GM12864 (cell line): ENCODE data around the gene CDH13.

Experiments used
- DNase-seq: peaks from one replicate; pipeline ENCODE4 v3.0.0-alpha.2; 2011; ENCODE audit warnings: low read depth
- H3K4me3 ChIP-seq: 2 replicates; pipeline ENCODE4 v1.5.1; 2011; ENCODE audit warnings: mild to moderate bottlenecking, low read depth, low read length, control low read depth
- TF ChIP-seq, protein P1 (sequence below): IDR thresholded peaks from 2 replicates; pipeline ENCODE4 v1.5.1; 2011; ENCODE audit warnings: low read depth, mild to moderate bottlenecking, moderate library complexity, low read length, control low read depth, inconsistent platforms; ENCODE audit errors: missing control alignments

CDH13 gene

DNA sequence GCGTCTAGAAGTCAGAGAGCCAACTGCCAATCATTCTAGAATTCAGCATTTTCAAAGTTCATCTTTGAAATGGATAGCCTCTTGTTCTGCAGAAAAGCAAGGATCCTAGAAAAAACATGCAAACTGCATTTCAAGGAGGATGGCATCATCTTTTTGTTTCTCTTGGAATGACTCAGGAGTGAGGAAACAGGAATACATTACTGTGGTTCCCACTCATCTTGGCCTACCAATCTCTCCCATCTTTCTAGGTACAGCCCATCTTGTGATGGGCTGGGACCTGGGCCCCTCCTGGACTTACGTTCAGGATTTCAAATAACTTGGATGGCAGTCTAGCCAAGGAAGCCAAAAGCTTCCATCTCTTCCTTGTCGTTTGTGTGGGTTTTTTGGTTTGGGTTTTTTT is 363.4 kb downstream of the CDH13 start:
- TF ChIP-seq, protein P1, sequence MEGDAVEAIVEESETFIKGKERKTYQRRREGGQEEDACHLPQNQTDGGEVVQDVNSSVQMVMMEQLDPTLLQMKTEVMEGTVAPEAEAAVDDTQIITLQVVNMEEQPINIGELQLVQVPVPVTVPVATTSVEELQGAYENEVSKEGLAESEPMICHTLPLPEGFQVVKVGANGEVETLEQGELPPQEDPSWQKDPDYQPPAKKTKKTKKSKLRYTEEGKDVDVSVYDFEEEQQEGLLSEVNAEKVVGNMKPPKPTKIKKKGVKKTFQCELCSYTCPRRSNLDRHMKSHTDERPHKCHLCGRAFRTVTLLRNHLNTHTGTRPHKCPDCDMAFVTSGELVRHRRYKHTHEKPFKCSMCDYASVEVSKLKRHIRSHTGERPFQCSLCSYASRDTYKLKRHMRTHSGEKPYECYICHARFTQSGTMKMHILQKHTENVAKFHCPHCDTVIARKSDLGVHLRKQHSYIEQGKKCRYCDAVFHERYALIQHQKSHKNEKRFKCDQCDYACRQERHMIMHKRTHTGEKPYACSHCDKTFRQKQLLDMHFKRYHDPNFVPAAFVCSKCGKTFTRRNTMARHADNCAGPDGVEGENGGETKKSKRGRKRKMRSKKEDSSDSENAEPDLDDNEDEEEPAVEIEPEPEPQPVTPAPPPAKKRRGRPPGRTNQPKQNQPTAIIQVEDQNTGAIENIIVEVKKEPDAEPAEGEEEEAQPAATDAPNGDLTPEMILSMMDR, result no peak
- no peak for DNase-seq
- no peak overlapping the region for H3K4me3 ChIP-seq

- TF ChIP-seq, protein P1, result no peak
- no peak for DNase-seq
- no peak overlapping the region for H3K4me3 ChIP-seq
Observed at GRCh38 chr16:82991410-82991809, 364.6 kb downstream of the CDH13 start.

- no peak overlapping the region for H3K4me3 ChIP-seq
- DNase-seq, result no peak
Observed at GRCh38 chr16:82991966-82992675, 365.4 kb downstream of the CDH13 start.

DNA sequence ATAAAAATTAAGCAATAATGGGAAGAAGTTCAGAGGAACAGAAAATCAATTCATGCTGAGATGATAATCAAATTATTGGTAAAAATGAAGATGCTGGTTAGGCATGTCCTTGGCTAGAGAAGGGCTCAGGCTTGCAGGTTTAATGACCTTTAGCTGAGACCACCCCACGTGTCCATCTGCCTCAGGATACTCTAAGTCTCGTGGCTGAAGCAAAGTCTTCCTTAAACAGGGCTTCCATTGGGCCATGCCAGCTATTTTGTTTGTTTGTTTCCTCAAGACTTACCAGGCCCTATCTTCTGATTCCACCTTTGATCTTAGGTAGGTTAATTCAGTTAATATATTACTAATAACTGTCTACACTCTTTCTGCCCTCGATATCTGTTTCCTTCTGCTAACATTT is 366.0 kb downstream of the CDH13 start:
- DNase-seq, result no peak
- no peak overlapping the region for H3K4me3 ChIP-seq
- TF ChIP-seq, protein P1, result no peak

More at GRCh38 chr16:82991966-82992675, 365.4 kb downstream of the CDH13 start:
- TF ChIP-seq, protein P1, result no peak

- no peak for DNase-seq
- H3K4me3 ChIP-seq, result no peak overlapping the region
- TF ChIP-seq, protein P1, result no peak
Observed at GRCh38 chr16:82993415-82993814, 366.6 kb downstream of the CDH13 start.

DNA sequence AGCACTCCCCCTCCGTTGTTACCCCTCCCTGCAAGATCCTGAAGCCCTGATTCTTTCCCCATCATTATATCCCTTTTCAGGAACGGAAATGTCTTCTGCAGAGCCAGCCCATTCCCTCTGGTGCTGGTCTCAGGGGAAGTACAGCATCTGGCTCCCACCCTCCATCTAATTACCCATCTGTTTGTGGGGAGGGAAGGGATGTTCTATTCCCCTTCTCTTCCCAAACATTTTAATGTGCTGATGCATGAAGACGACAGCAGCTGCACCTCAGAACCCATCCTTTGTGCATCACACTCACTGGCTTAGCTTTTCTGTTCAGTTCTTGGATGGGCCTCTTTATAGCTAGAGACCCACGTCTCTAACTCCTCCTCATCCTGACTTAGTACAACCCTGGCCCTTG is 367.2 kb downstream of the CDH13 start:
- no peak overlapping the region for H3K4me3 ChIP-seq
- TF ChIP-seq, protein P1, result no peak
- DNase-seq, result no peak
